GM19467 (cell line): ENCODE data around the gene CDH5.
"Not testable (repeated sequence)": the region's sequence is repeated elsewhere in the genome, so short reads cannot be mapped to it uniquely, and the experiment has no call there.

Experiments
- ATAC-seq: cut with Tn5 transposase; IDR thresholded peaks from one replicate; pipeline ENCODE4 v1.9.1; 2021; ENCODE audit warnings: mild to moderate bottlenecking, moderate library complexity; ENCODE audit not compliant: unreplicated experiment

Gene CDH5

DNA sequence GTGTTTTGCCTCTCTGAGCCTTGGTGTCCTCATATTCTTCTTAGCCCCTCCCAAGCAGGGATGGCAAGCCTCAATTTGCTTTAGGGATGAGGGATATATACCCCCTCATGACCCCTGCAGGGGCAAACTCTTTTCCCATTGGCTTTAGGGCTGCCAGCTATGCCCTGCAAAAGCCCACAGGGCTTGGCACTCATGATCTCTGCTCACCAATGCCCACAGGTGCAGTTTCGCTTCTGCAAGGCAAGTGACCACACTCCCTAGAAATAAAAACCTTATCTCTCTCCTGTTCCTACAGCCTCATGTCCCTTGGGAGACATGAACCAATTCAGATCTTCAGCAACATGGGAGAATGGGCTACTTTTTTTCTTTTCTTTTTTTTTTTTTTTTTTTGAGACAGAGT lies 69.4 kb downstream of the CDH5 start:
- ATAC-seq, result no peak

DNA sequence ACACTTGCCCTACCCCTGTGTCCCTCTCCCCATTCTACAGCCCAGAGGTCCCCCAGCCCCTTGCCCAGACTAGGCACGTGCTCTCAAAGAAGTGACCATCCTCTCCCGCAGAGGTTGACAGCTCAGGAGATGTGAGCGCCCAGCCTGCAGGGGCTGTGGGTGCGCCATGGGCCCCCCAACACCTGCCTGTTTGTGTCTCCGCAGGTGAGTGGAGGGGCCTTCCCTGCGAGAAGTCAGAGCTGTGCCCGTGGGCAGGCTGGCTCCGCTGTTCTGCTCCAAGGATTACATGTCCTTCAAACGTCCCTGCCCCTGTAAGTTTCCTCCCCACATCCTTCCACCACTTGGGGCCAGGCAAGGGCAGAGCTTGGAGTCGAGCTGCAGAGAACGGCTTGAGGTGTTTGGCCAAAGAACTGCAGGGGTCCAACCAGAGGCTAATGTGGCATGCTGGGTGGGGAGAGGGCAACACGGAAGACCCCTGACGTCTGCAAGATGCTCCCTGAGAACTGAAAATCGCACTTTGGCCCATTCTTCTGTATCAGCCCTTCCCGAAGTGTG lies 71.0 kb downstream of the CDH5 start:
- ATAC-seq, result no peak

DNA sequence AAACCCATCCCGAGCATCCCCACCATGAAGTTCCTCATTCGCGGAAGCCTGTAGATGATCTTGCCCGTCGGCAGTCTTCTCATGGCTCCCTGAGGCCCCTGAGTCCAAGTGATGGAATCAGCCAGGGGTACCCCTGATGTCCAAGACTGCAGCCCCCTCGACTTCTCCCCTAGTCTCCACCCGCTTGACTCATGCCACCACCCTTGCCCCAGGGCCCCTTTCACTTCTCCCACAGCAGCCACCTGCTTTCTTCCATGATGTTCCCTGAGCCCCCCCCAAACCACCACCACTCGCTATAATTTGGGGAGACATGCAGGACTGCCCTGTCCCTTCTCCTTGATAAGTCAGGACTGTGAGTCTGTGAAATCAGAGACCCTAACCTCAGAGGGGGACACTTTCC lies 72.0 kb downstream of the CDH5 start:
- ATAC-seq, result no peak

DNA sequence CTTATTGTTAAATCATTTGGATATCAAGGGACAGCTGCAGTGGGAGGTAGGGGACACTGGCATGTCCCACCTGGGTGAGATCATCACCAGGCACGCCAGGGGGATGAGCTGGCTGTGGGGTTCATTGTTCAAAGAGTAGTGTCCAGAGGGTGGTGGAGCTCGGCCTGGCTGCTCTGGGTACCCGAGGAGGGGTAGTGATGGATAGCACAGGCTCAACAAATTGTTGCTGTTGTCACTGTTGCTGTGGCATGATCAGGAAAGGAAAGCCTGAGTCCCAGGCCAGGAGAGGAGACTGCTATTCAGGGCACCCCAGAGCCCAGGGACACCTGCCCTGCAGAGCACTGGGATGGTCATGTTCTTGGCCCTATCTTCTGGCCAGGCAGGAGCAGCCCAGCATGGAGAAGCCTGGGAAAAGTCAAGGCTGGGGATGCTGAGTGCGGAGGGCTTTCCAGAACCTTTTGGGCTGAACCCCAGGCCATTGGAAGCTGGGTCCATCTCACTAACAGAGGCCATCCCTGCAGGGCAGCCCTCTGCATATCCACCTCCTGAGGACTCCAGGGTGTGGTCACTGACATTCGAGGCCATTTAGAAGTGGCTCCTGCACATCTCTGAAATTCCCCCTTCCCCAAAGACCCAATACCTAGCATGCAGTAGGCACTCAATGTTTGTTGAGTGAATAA lies 72.7 kb downstream of the CDH5 start:
- no peak for ATAC-seq

DNA sequence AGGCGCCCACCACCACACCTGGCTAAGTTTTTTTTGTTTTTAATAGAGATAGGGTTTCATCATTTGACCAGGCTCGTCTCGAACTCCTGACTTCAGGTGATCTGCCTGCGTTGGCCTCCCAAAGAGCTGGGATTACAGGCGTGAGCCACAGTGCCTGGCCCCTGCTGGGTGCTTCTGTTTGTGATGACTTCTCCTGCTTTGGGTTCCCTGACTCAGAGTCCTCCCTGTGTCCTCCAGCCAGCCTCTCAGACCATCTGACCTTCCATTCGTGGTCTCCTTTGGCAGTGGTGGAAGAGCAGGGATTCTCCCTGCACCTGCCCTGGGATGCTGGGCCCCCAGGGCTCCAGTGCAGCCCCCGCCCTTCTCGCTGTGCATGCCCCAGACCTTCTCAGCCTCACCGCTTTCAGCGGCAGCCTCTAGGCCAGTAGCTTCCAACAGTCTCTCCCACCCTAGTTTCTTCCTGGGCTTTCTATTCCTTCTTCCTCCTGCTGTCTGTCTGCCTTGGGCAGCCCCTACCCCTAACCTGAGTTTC lies 73.8 kb downstream of the CDH5 start:
- ATAC-seq, result no peak

DNA sequence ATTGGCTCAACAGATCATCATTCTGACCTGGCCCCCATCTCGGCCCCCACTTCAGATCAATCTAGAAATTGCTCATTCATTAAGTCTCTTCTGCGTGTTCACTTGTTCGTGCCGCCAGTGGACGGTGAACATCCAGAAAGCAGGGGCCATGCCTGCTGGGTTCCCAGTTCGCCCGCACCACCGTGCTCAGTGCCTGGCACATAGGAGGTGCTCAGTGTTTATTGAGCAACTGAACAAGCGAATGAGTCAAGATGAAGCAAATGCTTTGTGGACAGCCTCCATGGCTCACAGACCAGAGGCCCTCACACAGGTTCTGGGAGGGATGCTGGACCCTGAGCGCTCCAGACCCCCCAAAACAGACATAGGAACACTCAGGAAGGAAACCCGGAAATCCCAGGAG lies 74.5 kb downstream of the CDH5 start:
- ATAC-seq, result no peak

DNA sequence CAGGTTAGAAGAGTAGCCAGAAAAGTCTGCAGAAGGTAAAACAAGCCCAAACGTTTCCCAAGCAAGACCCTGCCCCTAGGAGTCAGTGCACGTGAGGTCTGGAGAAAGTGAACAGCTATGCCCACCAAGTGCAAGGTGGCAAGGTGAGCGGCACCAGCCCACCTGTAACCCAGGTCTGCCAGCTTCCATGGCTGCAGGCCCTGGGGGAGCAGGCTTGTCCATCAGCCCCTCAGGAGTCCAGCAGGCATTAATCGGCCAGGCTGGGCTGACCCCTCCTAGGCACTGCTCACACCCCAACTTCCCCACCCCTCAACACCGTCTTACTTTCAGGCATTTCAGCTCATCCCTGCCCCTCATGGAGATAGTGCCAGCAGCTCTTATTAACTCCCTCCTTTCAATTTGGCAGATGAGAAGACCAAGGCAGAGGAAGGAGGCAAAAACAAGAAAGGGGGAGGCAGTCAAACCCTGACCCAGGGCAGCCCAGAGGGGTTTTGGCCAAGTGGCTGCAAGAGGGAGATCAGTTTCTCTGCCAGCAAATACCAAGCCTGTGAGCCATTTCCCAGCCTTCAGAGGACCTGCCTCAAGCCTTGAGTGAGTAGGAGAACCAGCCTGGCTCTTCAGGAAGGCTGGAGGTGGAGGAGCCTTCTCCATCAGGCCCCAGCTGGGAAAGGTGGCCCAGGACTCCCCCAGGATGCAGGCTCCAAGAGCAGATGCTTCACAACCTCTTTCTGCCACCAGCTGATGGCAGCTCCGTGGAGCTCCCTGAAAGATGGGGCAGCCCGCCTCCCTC lies 75.3 kb downstream of the CDH5 start:
- no peak for ATAC-seq

DNA sequence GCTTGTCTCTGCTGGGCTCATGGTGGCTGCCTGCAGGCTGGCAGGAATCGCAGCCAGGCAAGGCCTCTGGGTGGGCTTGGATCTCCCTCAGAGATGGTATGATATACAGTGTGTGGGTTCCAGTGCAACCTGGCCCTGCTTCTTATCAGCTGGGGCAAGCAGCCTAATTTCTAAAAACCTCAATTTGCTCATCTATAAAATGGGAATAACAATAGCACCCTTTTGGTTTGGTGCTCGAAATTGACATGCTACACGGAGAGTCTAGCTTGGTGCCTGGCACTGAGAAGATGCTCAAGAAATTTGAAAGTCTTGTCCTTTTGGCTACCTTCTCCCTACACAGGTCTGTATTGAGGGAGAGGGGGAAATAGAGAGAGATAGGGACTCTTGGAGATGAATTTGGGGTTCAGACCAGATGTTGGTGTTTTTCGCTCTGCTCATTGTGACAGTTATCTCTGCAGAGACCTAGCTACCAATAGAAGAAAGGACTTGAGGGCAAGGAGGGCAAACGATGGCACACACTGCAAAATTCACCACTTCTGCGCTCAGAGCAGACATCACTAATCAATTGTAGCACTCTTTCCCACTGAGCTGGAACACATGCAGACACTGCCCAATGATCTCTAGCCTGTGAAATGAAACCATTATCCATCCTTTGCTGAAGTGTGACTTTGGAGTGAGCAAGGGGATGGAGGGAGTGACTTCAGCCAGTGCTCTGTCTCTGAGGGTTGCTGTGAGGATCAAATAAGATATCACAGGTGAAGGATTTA lies 76.2 kb downstream of the CDH5 start:
- ATAC-seq, result no peak

DNA sequence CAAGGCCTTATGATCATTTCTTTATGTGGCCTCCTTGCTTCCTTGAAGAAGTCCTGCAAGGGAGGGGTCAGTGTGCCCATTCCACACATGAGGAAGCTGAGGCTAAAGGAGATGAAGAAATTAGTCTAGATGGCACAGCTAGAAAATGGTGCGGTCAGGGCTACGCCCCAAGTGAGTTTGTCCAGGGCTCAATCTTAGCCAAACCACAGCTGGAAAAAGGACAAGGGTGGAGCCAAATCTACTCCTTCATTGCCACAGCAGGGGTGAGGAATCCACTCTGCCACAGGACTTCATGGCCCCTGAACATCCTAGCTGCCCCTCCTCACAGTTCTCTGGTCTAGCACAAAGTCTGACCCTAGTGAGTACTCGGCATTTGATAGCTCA lies 76.8 kb downstream of the CDH5 start:
- no peak for ATAC-seq

DNA sequence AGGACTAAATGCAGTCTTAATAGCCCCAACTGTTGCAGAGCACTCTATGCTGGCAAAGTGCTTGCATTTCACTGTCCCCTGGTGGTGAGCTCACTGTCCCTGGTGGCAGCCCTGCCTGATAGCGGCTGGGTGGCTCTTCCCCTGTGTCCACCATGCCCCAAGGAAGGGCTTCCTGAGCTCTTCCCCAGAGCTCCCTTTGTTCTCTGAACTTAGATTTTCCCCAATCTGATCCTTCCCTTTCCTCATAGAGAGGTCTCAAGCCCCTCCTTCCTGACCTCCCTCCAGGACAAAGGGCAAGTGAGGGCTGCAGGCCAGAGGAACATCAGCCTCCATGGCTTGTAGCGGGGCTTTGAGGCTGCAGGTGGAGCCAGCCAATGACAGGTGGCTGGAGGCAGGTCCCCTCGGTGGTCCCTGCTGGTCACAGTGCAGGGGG lies 77.6 kb downstream of the CDH5 start:
- ATAC-seq, result no peak

DNA sequence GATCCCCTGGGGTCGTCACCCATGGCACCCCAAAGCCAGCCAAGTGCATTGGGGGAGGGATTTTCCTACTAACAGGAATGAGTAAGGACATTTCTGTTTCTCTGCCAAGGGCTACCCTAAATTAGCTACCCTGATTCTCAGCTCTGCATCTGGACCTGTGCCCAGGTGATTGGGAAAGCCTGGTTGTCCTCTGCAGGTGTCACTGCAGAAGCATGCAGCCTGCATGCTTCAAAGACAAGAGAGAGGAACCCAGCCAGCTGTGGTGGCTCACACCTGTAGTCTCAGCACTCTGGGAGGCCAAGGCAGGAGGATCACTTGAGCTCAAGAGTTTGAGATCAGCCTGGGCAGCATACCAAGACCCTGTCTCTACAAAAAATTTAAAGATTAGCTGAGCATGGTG lies 80.2 kb downstream of the CDH5 start:
- no peak for ATAC-seq

DNA sequence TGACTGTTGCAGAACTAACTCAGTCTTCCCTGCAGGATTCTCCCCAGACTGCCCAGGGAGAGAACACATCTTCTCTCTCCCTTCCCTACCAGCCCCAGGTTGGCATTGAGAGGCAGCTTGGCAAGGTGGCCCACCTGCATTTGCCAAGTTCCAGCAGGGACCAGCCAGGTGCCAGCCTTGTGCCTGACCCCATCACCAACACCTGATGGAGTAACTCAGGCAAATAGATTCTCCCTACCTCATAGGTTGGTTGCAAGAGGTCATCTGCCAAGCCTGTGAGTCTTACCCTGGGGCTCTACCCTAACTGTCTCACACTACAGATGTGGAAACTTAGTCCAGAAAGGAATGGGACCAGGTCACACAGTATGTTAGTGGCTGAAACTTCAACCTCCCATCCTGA lies 81.0 kb downstream of the CDH5 start:
- no peak for ATAC-seq

DNA sequence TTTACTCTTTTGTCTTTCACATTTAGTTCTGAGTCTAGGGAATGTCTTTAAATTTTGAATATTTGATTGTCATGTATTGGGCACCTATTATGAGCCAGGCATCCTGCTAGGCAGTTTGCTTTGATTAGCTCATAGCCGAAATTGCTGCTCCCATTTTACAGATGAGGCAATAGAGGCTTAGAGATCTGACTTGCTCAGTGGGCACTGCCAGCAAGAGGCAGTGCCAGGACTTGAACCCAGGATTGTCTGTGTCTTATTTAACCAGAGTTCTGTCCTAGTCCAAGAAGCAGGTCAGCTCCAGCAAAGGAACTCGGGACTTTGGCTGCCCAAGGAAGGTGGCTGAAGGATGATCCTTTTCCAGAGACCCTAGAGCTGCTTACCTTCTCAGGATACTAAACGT lies 85.1 kb downstream of the CDH5 start:
- no peak for ATAC-seq

DNA sequence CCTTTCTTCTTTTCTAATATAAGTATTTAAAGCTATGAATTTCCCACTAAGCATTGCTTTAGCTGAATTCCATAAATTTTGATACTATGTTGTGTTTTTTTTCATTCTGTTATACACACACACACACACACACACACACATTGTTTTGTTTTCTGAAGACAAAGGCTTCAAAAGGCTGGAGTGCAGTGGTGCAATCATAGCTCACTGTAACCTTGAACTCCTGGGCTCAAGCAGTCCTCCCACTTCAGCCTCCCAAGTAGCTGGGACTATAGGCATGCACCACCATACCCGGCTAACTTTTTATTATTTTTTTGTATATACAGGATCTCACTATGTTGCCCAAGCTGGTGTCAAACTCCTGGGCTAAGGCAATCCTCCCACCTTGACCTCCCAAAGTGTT lies 86.7 kb downstream of the CDH5 start:
- ATAC-seq, result not testable (repeated sequence)
